GM12878 (cell line): Measurements from ENCODE around the gene DLGAP5. TPM values are rescaled to one million over a fixed set of nuclear protein-coding genes. Genes with fewer than 3 reads are reported as not detected.

Experiments
- ATAC-seq: fragments of 200-7000 bp; cut with Tn5 transposase; 3 replicates; pipeline ENCODE4 v1.9.1; 2020; ENCODE audit warnings: mild to moderate bottlenecking, moderate library complexity
- BruUV-seq: library from RNA; stranded (reverse); fragments of 400-500 nt; replicated peaks from 2 replicates; lab custom pipeline; 2021; lab: Mats Ljungman, UMichigan
- CTCF ChIA-PET: fragments of 300-600 bp; sonication (Branson Sonifier 250); formaldehyde crosslinking; extraction: SDS; loops from one replicate; lab custom pipeline; 2021; ENCODE audit warnings: inconsistent platforms; lab: Yijun Ruan, JAX
- POLR2A ChIA-PET: fragments of 350-600 bp; formaldehyde crosslinking; extraction: SDS; loops from one replicate; lab custom pipeline; 2021; ENCODE audit warnings: inconsistent platforms; lab: Charles Lee
- RAD21 ChIA-PET: fragments of 300-600 bp; sonication (Branson Sonifier 250); formaldehyde crosslinking; loops from one replicate; lab custom pipeline; 2023; ENCODE audit warnings: antibody characterized with exemption; ENCODE audit not compliant: unreplicated experiment; lab: Charles Lee
- SMC1A ChIA-PET: fragments of 300-600 bp; sonication (Branson Sonifier 250); formaldehyde crosslinking; loops from one replicate; lab custom pipeline; 2023; ENCODE audit not compliant: unreplicated experiment, uncharacterized antibody; lab: Charles Lee
- DNase-seq: peaks from one replicate; pipeline ENCODE4 v3.0.0-alpha.2; 2011; ENCODE audit warnings: low read depth, low spot score
- FAIRE-seq: peaks from 3 replicates; lab custom pipeline; 2011; peaks lifted over from hg19 to GRCh38; lab: Jason Lieb, UNC
- H2AFZ ChIP-seq: 2 replicates; pipeline ENCODE4 v1.6.0; 2011; ENCODE audit warnings: low read depth, low read length, control low read depth; ENCODE audit not compliant: control insufficient read depth
- H3K27ac ChIP-seq: 2 replicates; pipeline ENCODE4 v1.5.1; 2011; ENCODE audit warnings: control low read depth; ENCODE audit not compliant: control insufficient read depth, insufficient read depth
- H3K27me3 ChIP-seq, 2 experiments: replicated peaks in 1 of 2; 2 replicates each; pipeline versions ENCODE4 v1.6.0 to v1.6.1; 2011; ENCODE audit warnings: low read length in 1 of 2; ENCODE audit not compliant: control insufficient read depth in 2 of 2, insufficient read depth in 2 of 2
- H3K36me3 ChIP-seq, 2 experiments: 2 replicates each; pipeline ENCODE4 v1.5.1; 2011; ENCODE audit warnings: low read length in 1 of 2; ENCODE audit not compliant: control insufficient read depth in 2 of 2, insufficient read depth in 2 of 2
- H3K4me1 ChIP-seq: 2 replicates; pipeline ENCODE4 v1.6.1; 2011; ENCODE audit warnings: mild to moderate bottlenecking, low read length, moderate library complexity, mixed read lengths; ENCODE audit not compliant: control insufficient read depth, insufficient read depth
- H3K4me2 ChIP-seq: 2 replicates; pipeline ENCODE4 v1.6.0; 2011; ENCODE audit warnings: control low read depth; ENCODE audit not compliant: control insufficient read depth, insufficient read depth
- H3K4me3 ChIP-seq: fragments of 200-600 bp; sonication (generic); 2 replicates; pipeline ENCODE4 v1.5.1; 2016
- H3K79me2 ChIP-seq: 2 replicates; pipeline ENCODE4 v1.6.0; 2011; ENCODE audit warnings: low read length; ENCODE audit not compliant: control insufficient read depth, insufficient read depth
- H3K9ac ChIP-seq: 2 replicates; pipeline ENCODE4 v1.8.0; 2011; ENCODE audit warnings: low read length, control low read depth, mixed read lengths; ENCODE audit not compliant: control insufficient read depth, insufficient read depth
- H3K9me3 ChIP-seq: replicated peaks from 3 replicates; pipeline ENCODE4 v1.5.1; 2011; ENCODE audit warnings: mild to moderate bottlenecking, low read length; ENCODE audit not compliant: control insufficient read depth, insufficient read depth
- H4K20me1 ChIP-seq: 2 replicates; pipeline ENCODE4 v1.6.0; 2011; ENCODE audit not compliant: control insufficient read depth, insufficient read depth
- HDGF ChIP-seq: fragments of 450-650 bp; IDR thresholded peaks from 2 replicates; pipeline ENCODE4 v1.6.1; 2016; ENCODE audit warnings: antibody characterized with exemption
- IKZF1 ChIP-seq: fragments of 450-650 bp; conservative IDR thresholded peaks from 2 replicates; pipeline ENCODE4 v1.6.1; 2017; ENCODE audit warnings: antibody characterized with exemption, mild to moderate bottlenecking
- JUNB ChIP-seq: IDR thresholded peaks from 2 replicates; pipeline ENCODE4 v1.6.1; 2016; ENCODE audit warnings: antibody characterized with exemption, mild to moderate bottlenecking
- MEF2A ChIP-seq: IDR thresholded peaks from 2 replicates; pipeline ENCODE4 v1.6.1; 2011; ENCODE audit warnings: low read depth, mild to moderate bottlenecking, low read length, moderate library complexity; ENCODE audit not compliant: insufficient read depth
- NR2C1 ChIP-seq: fragments of 450-650 bp; IDR thresholded peaks from 2 replicates; pipeline ENCODE4 v1.6.1; 2017; ENCODE audit warnings: antibody characterized with exemption, mild to moderate bottlenecking, moderate library complexity
- SUZ12 ChIP-seq: fragments of 200-600 bp; sonication (generic); IDR thresholded peaks from one replicate; pipeline ENCODE4 v1.6.1; 2018; ENCODE audit warnings: antibody characterized with exemption, mild to moderate bottlenecking; ENCODE audit not compliant: unreplicated experiment
- TCF7 ChIP-seq: IDR thresholded peaks from 2 replicates; pipeline ENCODE4 v1.6.1; 2014; ENCODE audit warnings: antibody characterized with exemption, borderline replicate concordance
- ZNF217 ChIP-seq: fragments of 450-650 bp; IDR thresholded peaks from 2 replicates; pipeline ENCODE4 v1.6.1; 2017; ENCODE audit warnings: antibody characterized with exemption, mild to moderate bottlenecking
- WGBS: methylation state at CpG from one replicate; pipeline ENCODE4 v1.1.6; 2016; ENCODE audit warnings: low lambda C conversion rate; ENCODE audit not compliant: insufficient replicate concordance, insufficient coverage; ENCODE audit errors: missing lambda C conversion rate; 5-methylcytosine and 5-hydroxymethylcytosine counted together
- in situ Hi-C: fragments of 300-500 bp; cut with MboI; formaldehyde crosslinking; loops from 9 replicates; pipeline ENCODE4 v1.14.3; 2018; ENCODE audit warnings: mixed read lengths
- intact Hi-C: fragments of 100-400 bp; cut with micrococcal nuclease; formaldehyde crosslinking; loops from one replicate; pipeline ENCODE4 v1.14.2; 2022; ENCODE audit not compliant: unreplicated experiment
- polyA plus RNA-seq, 11 experiments: library from polyadenylated mRNA; depleted of rRNA in 4 of 11; unstranded in 6 of 11; stranded (reverse) in 5 of 11; fragments of >200 nt; fragmentation: Nextera tagmentation in 4 of 11; fragmentation: Illumina TruSeq in 1 of 11; extraction: Ambion mirVana in 4 of 11; extraction: Trizol in 1 of 11; gene quantifications; 1 replicate in 1 of 11; 2 replicates in 10 of 11; pipeline versions ENCODE4 v1.2.1 to v1.2.3, GENCODE V29; 2011 to 2016; ENCODE audit warnings: inconsistent platforms in 2 of 11, missing spikeins in 2 of 11, low read depth in 1 of 11
- total RNA-seq, 4 experiments: library from RNA; depleted of rRNA in 3 of 4; stranded (reverse); fragments of >200 nt in 3 of 4; fragmentation: Illumina TruSeq in 1 of 4; extraction: Trizol in 1 of 4; gene quantifications; 2 replicates each; pipeline versions ENCODE4 v1.2.1 to v1.2.3, GENCODE V29; 2013 to 2021

DLGAP5 gene
- total and polyA plus RNA-seq, 10 of the 15 experiments (the other 5 are each of a cell fraction or from before 2014, with no cell fraction given): 40.9 to 106 (median 67.6) TPM

- ChIA-PET RAD21 (no interaction called here), CTCF (interaction anchor here (1.3 to 2.0 kb wide), 2 partner anchors 11 to 23 kb away, joined by 5 read pairs; no protein-coding TSS in a partner anchor), SMC1A (interaction anchor here (0.7 to 1.9 kb wide), 3 partner anchors 22 to 26 kb away, joined by 3 to 8 read pairs (median 3); no protein-coding TSS in a partner anchor), POLR2A (no interaction called here)
- no peak overlapping the region for H3K27ac ChIP-seq
- intact Hi-C loops (no loop called here), in situ Hi-C loops (no loop called here)
- peaks cover 3% of the 10 kb centered on the region; the same call in 1 of the 2 replicates for H4K20me1 ChIP-seq
- TF ChIP-seq MEF2A: no peak
- H3K9ac ChIP-seq: no peak overlapping the region
- no peak for FAIRE-seq
- H3K4me1 ChIP-seq: peaks cover 6% of the 10 kb centered on the region
- H2AFZ ChIP-seq: no peak overlapping the region
- no peaks in the 10 kb centered on the region for H3K9me3 ChIP-seq
- no peaks in the 10 kb centered on the region for H3K27me3 ChIP-seq
- WGBS: 89% methylated on average over 5 of the region's 5 CpGs
- H3K4me2 ChIP-seq: no peak overlapping the region
- H3K36me3 ChIP-seq: no peaks in the 10 kb centered on the region
- H3K79me2 ChIP-seq: peaks cover 4% of the 10 kb centered on the region
- H3K4me3 ChIP-seq: no peak overlapping the region
- no peak for DNase-seq
- ATAC-seq: no peak
- no TSS peak for BruUV-seq
Measured at GRCh38 chr14:55126932-55127459, 64.4 kb downstream of the DLGAP5 start.

- Histone ChIP-seq H3K9me3 (no peaks in the 10 kb centered on the region), H3K4me2 (no peak overlapping the region), H3K27ac (no peak overlapping the region), H3K4me1 (peaks cover 6% of the 10 kb centered on the region), H2AFZ (no peak overlapping the region), H4K20me1 (peaks cover 3% of the 10 kb centered on the region; the same call in 1 of the 2 replicates), H3K4me3 (no peak overlapping the region), H3K27me3 (no peaks in the 10 kb centered on the region), H3K79me2 (peaks cover 2% of the 10 kb centered on the region; the same call in 1 of the 2 replicates), H3K36me3 (no peaks in the 10 kb centered on the region), H3K9ac (no peak overlapping the region)
- no peak for ATAC-seq
- ChIA-PET RAD21 (no interaction called here), POLR2A (no interaction called here), SMC1A (no interaction called here), CTCF (interaction anchor here (1.2 to 2.0 kb wide), 2 partner anchors 12 to 36 kb away, joined by 4 to 5 read pairs; no protein-coding TSS in a partner anchor)
- no peak for FAIRE-seq
- BruUV-seq: no TSS peak
- intact Hi-C loops: no loop called here
- TF ChIP-seq ZNF217 (no peak), TCF7 (no peak), SUZ12 (no peak), JUNB (no peak), NR2C1 (no peak), HDGF (no peak), IKZF1 (no peak)
- WGBS: 45% methylated on average over 3 of the region's 3 CpGs
- in situ Hi-C loops: no loop called here
- no peak for DNase-seq
Measured at GRCh38 chr14:55126034-55126433, 65.4 kb downstream of the DLGAP5 start.
